SK-N-SH treated with all-trans-retinoic acid at 6 μM for 48 hours (cell line): Measurements from ENCODE around the gene STAMBPL1.

ENCODE experiments used
- TOX ChIP-seq: fragments of 250-450 bp; sonication (Bioruptor Pico); IDR thresholded peaks from 2 replicates; pipeline ENCODE4 v1.8.0; 2021; ENCODE audit warnings: mild to moderate bottlenecking, moderate library complexity, borderline replicate concordance
- ZNF565 ChIP-seq: fragments of 450-650 bp; formaldehyde crosslinking; conservative IDR thresholded peaks from 2 replicates; pipeline ENCODE4 v1.5.0; 2020; ENCODE audit warnings: low read depth, mild to moderate bottlenecking, moderate library complexity

DNA sequence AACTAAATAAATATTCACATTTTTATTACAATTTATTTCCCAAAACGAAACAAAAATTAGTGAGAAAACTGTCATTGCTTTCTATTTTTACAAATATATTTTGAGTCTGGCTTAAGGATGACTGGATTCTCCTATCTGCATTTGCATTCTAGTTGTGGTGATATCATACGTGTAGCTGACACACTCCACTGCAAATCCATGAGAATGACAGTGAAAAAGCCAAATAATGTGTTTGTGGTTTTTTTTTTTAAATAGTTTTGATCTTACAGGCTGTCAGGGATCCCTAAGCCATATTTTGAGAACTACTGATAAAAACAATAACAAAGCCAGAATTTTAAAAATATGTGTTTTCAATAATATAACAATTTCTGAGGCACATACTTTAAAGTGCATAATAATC lies 5.8 kb upstream of the STAMBPL1 start:
- TF ChIP-seq TOX (CRISPR knock-in tag) (no peak), ZNF565 (CRISPR knock-in tag) (no peak)
